ES-I3 (cell line): Measurements from ENCODE around the gene MME.
"Not testable (repeated sequence)": the region's sequence is repeated elsewhere in the genome, so short reads cannot be mapped to it uniquely, and the experiment has no call there.

ENCODE experiments used
- H3K36me3 ChIP-seq: 2 replicates; pipeline ENCODE4 v1.6.1; 2013; ENCODE audit warnings: mild to moderate bottlenecking, low read length, control low read depth, moderate library complexity; ENCODE audit not compliant: insufficient read depth
- H3K4me1 ChIP-seq: 2 replicates; pipeline ENCODE4 v1.6.1; 2013; ENCODE audit warnings: mild to moderate bottlenecking, control low read depth, low read length; ENCODE audit not compliant: insufficient read depth
- H3K9ac ChIP-seq: 2 replicates; pipeline ENCODE4 v1.6.1; 2013; ENCODE audit warnings: low read depth, mild to moderate bottlenecking, low read length, moderate library complexity
- H3K9me3 ChIP-seq: 2 replicates; pipeline ENCODE4 v1.6.1; 2013; ENCODE audit warnings: mild to moderate bottlenecking, low read length, moderate library complexity; ENCODE audit not compliant: control insufficient read depth, insufficient read depth

The MME gene

DNA sequence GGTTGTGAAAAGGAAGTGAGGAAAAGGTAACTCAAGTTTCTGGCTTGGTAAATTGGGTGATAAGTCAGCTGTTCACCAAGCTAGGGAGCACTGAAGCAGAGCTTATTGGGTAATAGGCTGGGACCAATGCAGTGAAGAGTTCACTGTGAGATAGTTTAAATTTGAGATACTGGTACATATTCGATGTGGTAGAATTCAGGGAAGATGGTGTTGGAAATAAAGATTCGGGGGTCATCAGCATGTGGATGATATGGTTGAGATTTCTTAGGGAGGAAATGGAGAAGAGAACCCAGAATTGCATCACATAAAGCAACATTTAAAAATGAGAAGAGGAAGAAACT, 16.9 kb downstream of the MME start:
- Histone ChIP-seq H3K36me3 (no peaks in the 10 kb centered on the region; the same call in 1 of the 2 replicates), H3K9ac (no peak overlapping the region), H3K9me3 (no peaks in the 10 kb centered on the region), H3K4me1 (no peaks in the 10 kb centered on the region)

DNA sequence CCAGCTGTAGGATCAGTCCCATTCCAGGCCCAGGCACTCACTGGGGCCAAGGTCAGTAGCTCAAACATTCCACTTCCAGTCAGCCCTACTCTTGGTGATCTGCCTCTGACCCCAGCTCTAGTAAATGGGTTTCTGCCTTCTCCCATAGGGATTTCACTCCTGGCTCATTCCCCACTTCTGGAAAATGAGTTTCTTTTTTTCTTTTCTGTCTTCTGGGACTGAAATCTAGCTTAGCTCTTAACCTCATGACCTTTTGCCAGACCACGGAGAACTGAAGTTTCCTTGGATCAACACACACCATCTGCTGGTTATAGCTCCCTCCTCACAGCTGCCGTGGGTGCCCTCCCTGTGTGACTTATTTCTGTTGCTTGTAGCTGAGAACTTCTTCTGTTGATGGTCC, 21.3 kb downstream of the MME start:
- Histone ChIP-seq H3K9me3 (no peaks in the 10 kb centered on the region), H3K36me3 (no peaks in the 10 kb centered on the region), H3K9ac (no peak overlapping the region), H3K4me1 (no peaks in the 10 kb centered on the region)

DNA sequence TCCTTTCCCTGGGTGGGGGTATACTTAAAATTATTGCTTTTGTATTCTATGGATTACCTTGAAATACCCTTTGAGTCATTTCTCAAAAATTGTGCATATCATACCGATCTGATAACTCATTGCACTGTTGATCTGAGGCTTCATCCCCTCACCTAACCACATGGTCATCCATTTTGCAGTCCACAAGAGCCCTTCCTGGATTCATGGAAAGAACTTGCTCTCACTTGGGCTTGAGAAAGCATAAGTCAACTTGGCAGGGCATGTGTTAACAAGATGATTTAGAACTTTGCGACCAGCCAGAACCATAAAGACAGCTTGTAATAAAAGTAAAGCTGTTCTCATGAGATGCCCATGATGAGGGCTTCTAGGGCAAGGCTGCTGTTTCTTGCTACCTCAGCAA, 22.2 kb downstream of the MME start:
- no peaks in the 10 kb centered on the region for H3K9me3 ChIP-seq
- no peaks in the 10 kb centered on the region for H3K4me1 ChIP-seq
- no peaks in the 10 kb centered on the region for H3K36me3 ChIP-seq
- H3K9ac ChIP-seq: no peak overlapping the region

DNA sequence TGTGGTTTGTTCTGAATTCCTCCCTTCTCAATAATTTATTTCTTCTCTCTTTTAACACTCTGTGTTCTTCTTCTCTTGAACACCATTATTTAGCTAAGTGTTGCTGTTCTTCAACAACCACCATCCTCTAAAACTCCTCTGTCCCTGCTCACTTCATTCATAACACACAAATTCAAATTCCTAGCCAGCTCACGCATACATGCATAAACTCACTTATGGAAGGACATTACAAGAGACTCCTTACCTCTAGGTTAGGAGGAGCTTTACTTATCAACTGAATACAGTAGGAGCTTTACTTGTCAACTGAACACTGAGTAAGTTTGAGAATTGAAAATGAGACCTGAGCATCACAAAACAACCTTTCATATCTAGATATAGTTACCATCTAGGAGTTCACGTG, 23.6 kb downstream of the MME start:
- Histone ChIP-seq H3K36me3 (no peaks in the 10 kb centered on the region), H3K4me1 (no peaks in the 10 kb centered on the region), H3K9ac (no peak overlapping the region), H3K9me3 (no peaks in the 10 kb centered on the region)

DNA sequence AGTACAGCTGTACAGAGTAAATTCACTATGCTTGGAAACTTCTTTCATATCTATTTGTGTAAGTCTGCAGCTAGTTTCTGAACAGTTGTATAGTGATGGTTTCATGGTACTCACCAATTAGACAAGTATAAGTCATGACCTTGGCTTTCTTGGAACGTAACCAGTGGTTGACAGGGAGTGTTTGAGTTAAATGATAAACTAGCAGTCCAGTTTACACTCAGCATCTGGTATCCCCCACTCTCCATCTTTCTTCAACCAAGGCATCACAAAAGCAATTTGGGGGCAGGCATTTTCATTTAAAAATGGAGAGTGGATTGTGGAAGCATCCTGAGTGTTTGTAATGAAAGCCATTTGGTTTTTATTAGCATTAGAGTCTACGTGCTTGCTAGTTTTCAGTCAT, 26.0 kb downstream of the MME start:
- H3K4me1 ChIP-seq: no peaks in the 10 kb centered on the region
- H3K9me3 ChIP-seq: no peaks in the 10 kb centered on the region

DNA sequence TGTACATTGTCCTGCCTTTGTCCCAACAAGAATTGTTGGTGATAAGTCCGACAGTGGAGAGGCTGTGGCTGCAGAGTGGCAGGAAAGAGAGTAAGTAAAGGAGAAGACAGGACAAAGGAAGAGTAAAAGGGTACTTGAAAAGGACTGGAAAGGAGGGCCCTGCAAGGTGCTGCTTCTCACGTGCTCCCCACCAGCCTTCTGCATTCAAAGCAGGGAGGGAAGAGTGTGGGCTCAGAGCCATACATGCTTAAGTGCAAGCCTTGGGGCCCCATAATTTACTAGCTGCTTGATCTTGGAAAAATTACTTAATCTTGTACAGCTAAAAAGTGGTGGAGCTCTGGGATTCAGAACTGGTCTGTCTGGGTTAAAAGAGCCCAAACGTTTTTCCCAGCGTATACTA, 29.9 kb downstream of the MME start:
- Histone ChIP-seq H3K36me3 (no peaks in the 10 kb centered on the region), H3K4me1 (no peaks in the 10 kb centered on the region), H3K9ac (no peak overlapping the region), H3K9me3 (no peaks in the 10 kb centered on the region)

More for the DNA sequence above, 26.0 kb downstream of the MME start:
- no peak overlapping the region for H3K9ac ChIP-seq
- H3K36me3 ChIP-seq: no peaks in the 10 kb centered on the region

DNA sequence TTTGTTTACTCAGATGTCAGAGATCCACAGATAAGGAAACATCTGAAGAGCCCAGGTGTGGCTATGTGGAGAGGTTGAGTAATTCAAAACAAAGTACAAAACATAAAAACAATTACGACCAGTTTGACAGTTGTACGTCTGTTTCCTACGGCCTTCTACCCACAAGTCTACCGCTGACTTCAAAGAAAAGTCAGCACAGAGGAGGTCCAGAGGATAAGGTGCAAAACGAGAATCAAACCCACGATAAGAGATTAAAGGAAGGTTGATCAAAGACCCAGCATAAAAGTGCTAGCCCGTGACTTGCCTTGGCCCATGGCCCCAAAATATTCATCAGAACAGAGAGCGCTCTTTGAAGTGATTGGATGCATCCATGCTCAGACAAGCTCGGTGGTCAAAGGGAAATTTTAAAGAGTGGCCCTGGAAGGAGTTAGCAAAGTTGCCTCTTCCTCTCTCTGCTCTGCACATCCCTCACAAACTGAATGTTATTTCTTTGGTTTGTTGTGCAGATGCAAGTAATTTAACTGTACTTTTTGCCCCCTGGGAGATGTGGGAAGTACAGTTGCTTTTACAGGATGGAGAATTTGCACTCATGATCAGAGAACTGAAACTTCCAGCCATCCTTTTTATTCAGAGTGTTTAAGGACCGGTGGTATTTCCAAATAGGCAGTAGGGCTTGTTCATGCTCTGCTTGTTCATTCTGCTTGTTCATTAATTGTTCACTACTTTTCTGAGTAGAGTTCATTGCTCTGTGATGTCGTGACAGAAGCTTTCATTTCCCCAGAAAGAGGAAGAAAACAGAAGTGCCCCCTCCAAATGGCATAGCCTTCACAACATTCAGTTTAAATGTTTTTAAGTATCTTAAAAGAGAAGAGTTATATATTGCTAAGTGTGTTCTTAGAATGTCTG, 31.1 kb downstream of the MME start:
- no peak overlapping the region for H3K9ac ChIP-seq
- no peaks in the 10 kb centered on the region for H3K9me3 ChIP-seq
- H3K36me3 ChIP-seq: no peaks in the 10 kb centered on the region
- H3K4me1 ChIP-seq: no peaks in the 10 kb centered on the region

DNA sequence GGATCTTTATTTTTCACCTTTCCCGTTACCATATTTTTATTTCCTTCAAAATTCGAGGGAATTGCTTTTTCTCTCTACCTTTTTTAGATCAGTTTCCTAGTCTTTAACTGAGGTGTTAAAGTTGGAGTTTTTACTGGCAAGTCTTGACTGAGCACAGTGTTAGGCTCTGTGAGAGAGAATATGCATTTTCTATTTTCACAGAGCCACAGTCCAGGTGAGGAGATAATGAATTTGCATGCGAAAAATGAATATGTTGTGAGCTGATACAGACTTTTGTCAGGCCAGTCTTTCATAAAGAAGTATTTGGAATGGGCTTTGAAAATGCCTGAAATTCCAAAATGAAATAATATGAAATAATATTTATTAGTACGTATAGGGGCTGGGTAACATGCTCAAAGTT, 31.9 kb downstream of the MME start:
- Histone ChIP-seq H3K4me1 (no peaks in the 10 kb centered on the region), H3K36me3 (no peaks in the 10 kb centered on the region), H3K9ac (no peak overlapping the region), H3K9me3 (no peaks in the 10 kb centered on the region)

DNA sequence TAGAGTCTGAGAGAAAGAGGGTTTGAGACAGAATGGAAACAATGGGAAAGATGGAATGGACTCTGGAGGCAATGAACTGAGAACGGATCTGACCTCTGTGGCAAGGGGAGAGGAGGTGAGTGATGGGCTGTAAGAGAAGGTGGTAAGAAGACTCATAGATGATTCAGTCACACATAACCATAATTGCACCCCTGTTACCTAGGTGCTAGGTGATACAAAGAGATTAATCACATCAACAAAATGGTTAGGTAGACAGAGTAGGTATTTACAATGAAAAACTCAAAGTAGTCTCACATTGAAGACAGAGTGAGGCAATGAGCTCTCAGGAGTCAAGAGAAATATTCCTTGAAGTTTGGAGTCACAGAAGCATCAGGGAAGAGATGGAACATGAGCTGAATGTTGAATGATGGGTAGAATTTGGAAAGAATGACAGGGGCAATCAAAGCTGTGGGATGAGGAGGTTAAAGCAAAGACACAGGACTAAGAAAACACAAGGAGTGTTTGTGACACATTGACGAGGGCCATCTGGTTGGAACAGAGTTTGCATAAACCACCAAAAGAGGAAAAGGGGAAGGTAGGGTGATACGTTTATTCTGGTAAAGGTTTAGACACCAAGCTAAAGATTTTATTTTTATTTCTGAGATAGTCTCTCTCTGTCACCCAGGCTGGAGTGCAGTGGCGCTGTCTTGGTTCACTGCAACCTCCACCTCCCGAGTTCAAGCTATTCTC, 32.7 kb downstream of the MME start:
- Histone ChIP-seq H3K9ac (no peak overlapping the region), H3K4me1 (no peaks in the 10 kb centered on the region), H3K36me3 (no peaks in the 10 kb centered on the region), H3K9me3 (no peaks in the 10 kb centered on the region)

DNA sequence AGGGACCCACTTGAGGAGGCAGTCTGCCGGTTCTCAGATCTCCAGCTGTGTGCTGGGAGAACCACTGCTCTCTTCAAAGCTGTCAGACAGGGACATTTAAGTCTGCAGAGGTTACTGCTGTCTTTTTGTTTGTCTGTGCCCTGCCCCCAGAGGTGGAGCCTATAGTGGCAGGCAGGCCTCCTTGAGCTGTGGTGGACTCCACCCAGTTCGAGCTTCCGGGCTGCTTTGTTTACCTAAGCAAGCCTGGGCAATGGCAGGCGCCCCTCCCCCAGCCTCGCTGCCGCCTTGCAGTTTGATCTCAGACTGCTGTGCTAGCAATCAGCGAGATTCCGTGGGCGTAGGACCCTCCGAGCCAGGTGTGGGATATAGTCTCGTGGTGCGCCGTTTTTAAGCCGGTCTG, 44.6 kb downstream of the MME start:
- not testable (repeated sequence) for H3K36me3 ChIP-seq, H3K4me1 ChIP-seq, H3K9me3 ChIP-seq, H3K9ac ChIP-seq

DNA sequence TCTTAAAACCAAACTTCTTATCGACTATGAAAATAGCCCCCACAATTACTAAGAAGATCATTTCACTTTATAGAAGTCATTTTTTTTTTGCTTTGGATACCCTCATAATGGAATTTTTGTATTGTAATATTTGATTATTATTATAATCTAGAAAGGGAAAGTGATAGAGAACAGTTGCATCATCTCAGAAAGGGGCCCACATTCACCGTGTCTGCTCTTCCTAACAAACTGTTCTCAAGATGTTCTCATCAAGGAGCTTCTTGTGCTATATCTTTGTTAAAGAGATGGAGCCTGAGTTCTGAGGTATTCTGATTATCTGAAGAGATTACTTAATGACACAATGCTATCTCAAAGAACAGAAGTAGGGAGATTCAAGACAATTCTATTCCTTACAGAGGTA, 49.3 kb downstream of the MME start:
- H3K36me3 ChIP-seq: no peaks in the 10 kb centered on the region
- no peaks in the 10 kb centered on the region for H3K9me3 ChIP-seq
- no peaks in the 10 kb centered on the region for H3K4me1 ChIP-seq
- H3K9ac ChIP-seq: no peak overlapping the region

DNA sequence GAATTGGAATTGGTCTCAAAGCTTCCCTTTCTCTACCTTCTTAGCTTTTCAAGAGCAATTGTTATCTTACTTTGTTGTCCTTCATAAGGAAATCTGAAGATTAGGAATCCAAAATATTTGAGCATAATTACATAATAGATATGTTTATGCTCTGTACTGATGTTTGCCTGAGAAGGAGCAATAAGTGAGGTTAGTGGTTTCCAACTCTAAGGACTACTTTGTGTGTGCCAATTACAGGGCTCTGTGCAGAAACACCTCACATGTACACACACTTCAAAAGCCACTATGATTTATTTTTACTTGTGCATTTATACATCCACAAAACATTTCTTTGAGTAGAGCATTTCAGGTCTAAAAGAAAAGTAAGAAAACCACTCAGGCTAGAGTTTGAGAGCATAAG, 49.9 kb downstream of the MME start:
- no peaks in the 10 kb centered on the region for H3K36me3 ChIP-seq
- H3K4me1 ChIP-seq: no peaks in the 10 kb centered on the region
- no peaks in the 10 kb centered on the region for H3K9me3 ChIP-seq

DNA sequence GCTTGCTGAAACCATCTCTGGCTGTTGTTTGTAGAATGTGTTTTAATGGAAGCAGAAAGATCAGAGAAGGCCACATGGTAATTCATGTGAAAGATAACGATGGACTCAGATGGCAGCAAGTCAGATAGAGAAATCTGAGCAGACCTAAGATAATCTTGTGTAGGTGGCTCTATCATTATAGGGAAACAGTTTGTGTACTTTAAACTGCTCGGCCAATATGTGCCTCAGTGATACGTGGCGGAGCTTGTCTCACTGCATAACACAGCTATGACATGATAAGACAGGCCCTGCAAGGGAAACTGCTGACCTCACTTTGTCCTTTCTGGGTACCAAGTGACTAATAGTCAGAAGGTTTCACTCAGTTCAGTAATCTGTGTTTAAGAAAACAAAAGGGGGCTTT, 51.0 kb downstream of the MME start:
- no peaks in the 10 kb centered on the region for H3K36me3 ChIP-seq
- no peaks in the 10 kb centered on the region for H3K4me1 ChIP-seq
- no peak overlapping the region for H3K9ac ChIP-seq
- no peaks in the 10 kb centered on the region for H3K9me3 ChIP-seq

More for the DNA sequence above, 49.9 kb downstream of the MME start:
- no peak overlapping the region for H3K9ac ChIP-seq

DNA sequence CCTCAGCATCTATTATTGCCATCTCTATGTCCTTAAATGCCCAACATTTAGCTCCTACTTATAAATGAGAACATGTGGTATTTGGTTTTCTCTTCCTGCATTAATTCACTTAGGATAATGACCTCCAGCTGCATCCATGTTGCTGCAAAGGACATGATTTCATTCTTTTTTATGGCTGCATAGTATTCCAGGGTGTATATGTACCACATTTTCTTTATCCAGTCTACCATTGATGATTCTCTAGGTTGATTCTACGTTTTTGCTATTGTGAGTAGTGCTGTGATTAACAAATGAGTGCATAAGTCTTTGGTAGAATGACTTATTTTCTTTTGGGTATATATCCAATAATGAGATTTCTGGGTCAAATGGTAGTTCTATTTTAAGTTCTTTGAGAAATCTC, 54.2 kb downstream of the MME start:
- H3K9me3 ChIP-seq, H3K4me1 ChIP-seq, H3K36me3 ChIP-seq, H3K9ac ChIP-seq: not testable (repeated sequence)

DNA sequence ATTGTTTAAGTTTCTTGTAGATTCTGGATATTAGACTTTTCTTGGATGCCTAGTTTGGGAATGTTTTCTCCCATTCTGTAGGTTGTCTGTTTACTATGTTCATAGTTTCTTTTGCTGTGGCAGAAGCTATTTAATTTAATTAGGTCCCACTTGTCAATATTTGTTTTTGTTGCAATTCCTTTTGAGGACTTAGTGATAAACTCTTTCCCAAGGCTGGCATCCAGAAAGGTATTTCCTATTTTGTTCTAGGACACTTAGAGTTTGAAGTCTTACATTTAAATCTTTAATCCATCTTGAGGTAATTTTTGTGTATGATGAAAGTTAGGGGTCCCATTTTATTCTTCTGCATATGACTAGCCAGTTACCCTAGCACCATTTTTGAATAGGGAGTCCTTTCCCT, 54.9 kb downstream of the MME start:
- Histone ChIP-seq H3K36me3 (no peaks in the 10 kb centered on the region), H3K9me3 (no peaks in the 10 kb centered on the region), H3K4me1 (no peaks in the 10 kb centered on the region), H3K9ac (no peak overlapping the region)
